ENCODE results near the gene SLC8A1. TPM values are rescaled to one million over a fixed set of nuclear protein-coding genes. Genes with fewer than 3 reads are reported as not detected.

SLC8A1 gene
- total and polyA plus RNA-seq, 2 donors (not counting 1 experiment from before 2014, with no cell fraction given), result 0.07 to 0.20 TPM

DNA sequence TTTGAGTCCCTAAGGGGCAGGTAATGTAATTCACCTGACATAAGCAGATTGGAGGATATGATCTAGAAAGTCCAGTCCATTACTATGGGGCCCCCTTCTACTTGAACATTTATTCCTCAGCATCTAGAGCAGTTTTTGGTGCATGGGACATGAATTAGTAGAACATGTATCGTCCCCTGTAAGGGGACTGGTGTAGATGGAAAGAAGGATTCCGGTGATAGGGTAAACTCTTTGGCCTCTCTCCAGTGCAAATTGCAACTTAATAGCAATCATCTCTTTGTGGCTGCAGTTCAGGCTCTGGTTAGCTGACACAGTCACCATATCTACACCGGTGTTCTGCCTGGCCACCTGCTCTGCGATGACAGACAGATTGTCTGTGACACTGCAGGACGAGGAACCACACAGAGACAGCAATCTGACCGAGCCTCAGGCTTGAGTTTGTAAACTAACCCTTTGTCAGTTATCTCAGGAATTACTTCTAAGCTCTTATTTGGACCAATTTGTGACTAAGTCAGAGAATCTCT, 6.4 kb upstream of the SLC8A1 start:
- no peak overlapping the region for H2AFZ ChIP-seq (ENCODE audit: insufficient read depth, low read depth, low read length, poor library complexity, severe bottlenecking)
- no peaks in the 10 kb centered on the region for H3K4me1 Mint-ChIP-seq
- TF ChIP-seq EZH2 (IDR thresholded peaks at IDR 0.05; ENCODE audit: borderline replicate concordance, insufficient read depth, low read depth, low read length, poor library complexity, severe bottlenecking), result no peak
- no peak for TF ChIP-seq CTCF (IDR thresholded peaks at IDR 0.05)
- H3K4me1 ChIP-seq (ENCODE audit: control insufficient read depth in 2 of 2, insufficient read depth in 2 of 2, low read length in 2 of 2), result no peaks in the 10 kb centered on the region
- H3K9me3 ChIP-seq (ENCODE audit: control extremely low read depth in 1 of 3, control insufficient read depth in 2 of 3, insufficient read depth in 1 of 3, low read length in 2 of 3), result no peaks in the 10 kb centered on the region
- H3K27ac Mint-ChIP-seq, result no peak overlapping the region
- no peak for ATAC-seq (ENCODE audit: low read depth)
- H3K4me2 ChIP-seq (replicated peaks; ENCODE audit: low read depth, low read length, poor library complexity, severe bottlenecking), result no peak overlapping the region
- no peaks in the 10 kb centered on the region for H3K79me2 ChIP-seq (ENCODE audit: control insufficient read depth, insufficient read depth, low read length)
- ChIA-PET POLR2A (no interaction called here), CTCF (no interaction called here)
- no peak for DNase-seq
- no peaks in the 10 kb centered on the region for H4K20me1 ChIP-seq (ENCODE audit: control insufficient read depth, insufficient read depth, low read length, poor library complexity, severe bottlenecking)
- H3K9ac ChIP-seq (ENCODE audit: low read length), result no peak overlapping the region
- no peaks in the 10 kb centered on the region for H3K27me3 ChIP-seq (replicated peaks in 1 of 4; ENCODE audit: control extremely low read depth in 1 of 4, control insufficient read depth in 3 of 4, insufficient read depth in 4 of 4, low read length in 3 of 4)
- no peaks in the 10 kb centered on the region for H3K36me3 ChIP-seq (replicated peaks in 1 of 2; ENCODE audit: control extremely low read depth in 1 of 2, control insufficient read depth in 1 of 2, extremely low read depth in 1 of 2, insufficient read depth in 2 of 2, low read length in 1 of 2)
- H3K27me3 Mint-ChIP-seq, result peaks cover 7% of the 10 kb centered on the region
- no peak overlapping the region for H3K4me3 Mint-ChIP-seq
- no peaks in the 10 kb centered on the region for H3K9me3 Mint-ChIP-seq (ENCODE audit: insufficient read depth)
- intact Hi-C loops (cut with micrococcal nuclease), result no loop called here
- 94% methylated on average over 4 of the region's 6 CpGs for WGBS (ENCODE audit: insufficient coverage)
- no peak overlapping the region for H3K27ac ChIP-seq (ENCODE audit: low read length in 2 of 2)
- H3K4me3 ChIP-seq (ENCODE audit: control extremely low read depth in 1 of 5, extremely low read depth in 1 of 5, insufficient read depth in 1 of 5, low read depth in 2 of 5, low read length in 4 of 5), result no peak overlapping the region

DNA sequence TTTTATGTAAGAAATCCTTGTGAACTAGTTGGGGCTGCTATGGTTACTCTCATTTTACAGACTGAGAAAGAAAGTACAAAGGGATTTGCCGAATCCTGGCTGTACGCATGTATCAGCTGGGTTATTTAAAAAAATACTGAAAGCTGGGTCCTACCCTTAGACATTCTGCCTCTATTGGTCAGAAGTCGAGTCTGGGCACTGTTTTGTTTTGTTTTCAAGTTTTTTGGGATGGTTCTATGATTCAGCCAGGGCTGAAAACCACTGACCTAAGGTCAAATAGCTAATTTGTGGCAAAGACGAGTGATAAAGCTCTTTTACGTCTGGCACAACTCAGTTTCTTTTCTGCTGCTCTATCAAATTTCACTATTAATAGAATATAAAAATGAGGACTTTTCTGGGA, 5.9 kb upstream of the SLC8A1 start:
- no peaks in the 10 kb centered on the region for H3K36me3 ChIP-seq (replicated peaks in 1 of 2; ENCODE audit: control extremely low read depth in 1 of 2, control insufficient read depth in 1 of 2, extremely low read depth in 1 of 2, insufficient read depth in 2 of 2, low read length in 1 of 2)
- H2AFZ ChIP-seq (ENCODE audit: insufficient read depth, low read depth, low read length, poor library complexity, severe bottlenecking), result no peak overlapping the region
- Mint-ChIP-seq H3K4me3 (no peak overlapping the region), H3K27me3 (peaks cover 10% of the 10 kb centered on the region), H3K9me3 (ENCODE audit: insufficient read depth) (no peaks in the 10 kb centered on the region), H3K27ac (no peak overlapping the region), H3K4me1 (no peaks in the 10 kb centered on the region)
- H3K4me3 ChIP-seq (ENCODE audit: control extremely low read depth in 1 of 5, extremely low read depth in 1 of 5, insufficient read depth in 1 of 5, low read depth in 2 of 5, low read length in 4 of 5), result no peak overlapping the region
- no peak overlapping the region for H3K9ac ChIP-seq (ENCODE audit: low read length)
- H3K9me3 ChIP-seq (ENCODE audit: control extremely low read depth in 1 of 3, control insufficient read depth in 2 of 3, insufficient read depth in 1 of 3, low read length in 2 of 3), result no peaks in the 10 kb centered on the region
- ChIA-PET POLR2A (no interaction called here), CTCF (no interaction called here)
- no peak overlapping the region for H3K4me2 ChIP-seq (replicated peaks; ENCODE audit: low read depth, low read length, poor library complexity, severe bottlenecking)
- intact Hi-C loops (cut with micrococcal nuclease), result no loop called here
- H3K4me1 ChIP-seq (ENCODE audit: control insufficient read depth in 2 of 2, insufficient read depth in 2 of 2, low read length in 2 of 2), result no peaks in the 10 kb centered on the region
- WGBS (ENCODE audit: insufficient coverage), result 100% methylated on average over 1 of the region's 5 CpGs
- no peak for DNase-seq
- H3K79me2 ChIP-seq (ENCODE audit: control insufficient read depth, insufficient read depth, low read length), result no peaks in the 10 kb centered on the region
- ATAC-seq (ENCODE audit: low read depth), result no peak
- no peaks in the 10 kb centered on the region for H4K20me1 ChIP-seq (ENCODE audit: control insufficient read depth, insufficient read depth, low read length, poor library complexity, severe bottlenecking)
- TF ChIP-seq EZH2 (IDR thresholded peaks at IDR 0.05; ENCODE audit: borderline replicate concordance, insufficient read depth, low read depth, low read length, poor library complexity, severe bottlenecking), result no peak
- no peak for TF ChIP-seq CTCF (IDR thresholded peaks at IDR 0.05)
- H3K27me3 ChIP-seq (replicated peaks in 1 of 4; ENCODE audit: control extremely low read depth in 1 of 4, control insufficient read depth in 3 of 4, insufficient read depth in 4 of 4, low read length in 3 of 4), result peaks cover 0 to 1% (median 0%) of the 10 kb centered on the region in 4 experiments
- no peak overlapping the region for H3K27ac ChIP-seq (ENCODE audit: low read length in 2 of 2)

Measured in B cell (primary cell).